Measurements from ENCODE around the gene CLCN7.
A peak's percentile ranks its signal among the peaks of the same experiment; 100 is the strongest.

CLCN7 gene

GRCh38 chr16:1501630-1502029, 26.8 kb upstream of the CLCN7 start:
- no peak for DNase-seq

- no peak for DNase-seq
Observed at GRCh38 chr16:1500465-1501150, 25.8 kb upstream of the CLCN7 start.

- DNase-seq, result no peak
Observed at GRCh38 chr16:1499756-1500464, 25.1 kb upstream of the CLCN7 start.

- no peak for DNase-seq
Observed at GRCh38 chr16:1498899-1499676, 24.3 kb upstream of the CLCN7 start.

GRCh38 chr16:1497014-1497598, 22.3 kb upstream of the CLCN7 start:
- DNase-seq, result no peak

- no peak for DNase-seq
Observed at GRCh38 chr16:1496464-1496863, 21.6 kb upstream of the CLCN7 start.

GRCh38 chr16:1495889-1496262, 21.0 kb upstream of the CLCN7 start:
- DNase-seq, result no peak

GRCh38 chr16:1495211-1495888, 20.5 kb upstream of the CLCN7 start:
- no peak for DNase-seq

- DNase-seq, result no peak
Observed at GRCh38 chr16:1494711-1495110, 19.9 kb upstream of the CLCN7 start.

- no peak for DNase-seq
Observed at GRCh38 chr16:1494129-1494640, 19.4 kb upstream of the CLCN7 start.

- peak; percentile 45 for DNase-seq
Observed at GRCh38 chr16:1493746-1494094, 18.9 kb upstream of the CLCN7 start.

GRCh38 chr16:1492923-1493745, 18.3 kb upstream of the CLCN7 start, which contains the start of gene TELO2:
Gene TELO2, plus strand, starts transcription at chr16:1493360. Its CDS starts 922 bp downstream, at chr16:1494282.
- DNase-seq, result peak; percentile 90

GRCh38 chr16:1492082-1492922, 17.5 kb upstream of the CLCN7 start:
- no peak for DNase-seq

GRCh38 chr16:1491327-1491726, 16.5 kb upstream of the CLCN7 start:
- DNase-seq, result no peak

GRCh38 chr16:1489077-1489476, 14.2 kb upstream of the CLCN7 start:
- no peak for DNase-seq

- DNase-seq, result no peak
Observed at GRCh38 chr16:1488619-1489018, 13.8 kb upstream of the CLCN7 start, which contains the start of gene PTX4. Gene PTX4, minus strand, starts transcription at chr16:1488944. Its CDS starts 35 bp downstream, at chr16:1488909.

GRCh38 chr16:1488054-1488601, 13.3 kb upstream of the CLCN7 start:
- no peak for DNase-seq

GRCh38 chr16:1487395-1488053, 12.7 kb upstream of the CLCN7 start:
- DNase-seq, result no peak

GRCh38 chr16:1486551-1487390, 11.9 kb upstream of the CLCN7 start:
- DNase-seq, result no peak

All from stimulated activated CD4-positive, alpha-beta T cell treated with anti-CD3 and anti-CD28 coated beads, Interleukin-15, amount 100 ng/mL, for 24 hours (primary cell).